Neutrophil (primary cell): Measurements from ENCODE around the gene RPN2.

Experiments
- H3K27ac ChIP-seq: fragments of 200-600 bp; sonication (generic); 2 replicates; pipeline ENCODE4 v1.5.1; 2016; ENCODE audit warnings: mild to moderate bottlenecking, moderate library complexity
- H3K27me3 ChIP-seq: fragments of 200-600 bp; sonication (generic); 2 replicates; pipeline ENCODE4 v1.6.0; 2016; ENCODE audit warnings: mild to moderate bottlenecking
- H3K36me3 ChIP-seq: fragments of 200-600 bp; sonication (generic); 2 replicates; pipeline ENCODE4 v1.5.1; 2017
- H3K4me1 ChIP-seq, 2 experiments: fragments of 200-600 bp in 1 of 2; sonication (generic) in 1 of 2; 1 replicate in 1 of 2; 2 replicates in 1 of 2; pipeline versions ENCODE4 v1.5.1 to v1.6.1; 2013 to 2016; ENCODE audit warnings: low read depth in 1 of 2, low read length in 1 of 2, mild to moderate bottlenecking in 1 of 2, moderate library complexity in 1 of 2; ENCODE audit not compliant: control insufficient read depth in 1 of 2, insufficient read depth in 1 of 2
- H3K4me3 ChIP-seq, 2 experiments: fragments of 200-600 bp in 1 of 2; sonication (generic) in 1 of 2; 1 replicate in 1 of 2; 2 replicates in 1 of 2; pipeline ENCODE4 v1.5.1; 2013 to 2016; ENCODE audit warnings: low read depth in 1 of 2, low read length in 1 of 2, mild to moderate bottlenecking in 1 of 2, moderate library complexity in 1 of 2
- H3K9me3 ChIP-seq: fragments of 200-600 bp; sonication (generic); 2 replicates; pipeline ENCODE4 v1.5.1; 2016
- TF ChIP-seq, protein P1 (sequence below): fragments of 200-600 bp; sonication (generic); IDR thresholded peaks from 2 replicates; pipeline ENCODE4 v1.5.1; 2016; ENCODE audit warnings: antibody characterized with exemption

RPN2 gene

GRCh38 chr20:37256286-37256685 lies 77.2 kb downstream of the RPN2 start:
- TF ChIP-seq, protein P1, sequence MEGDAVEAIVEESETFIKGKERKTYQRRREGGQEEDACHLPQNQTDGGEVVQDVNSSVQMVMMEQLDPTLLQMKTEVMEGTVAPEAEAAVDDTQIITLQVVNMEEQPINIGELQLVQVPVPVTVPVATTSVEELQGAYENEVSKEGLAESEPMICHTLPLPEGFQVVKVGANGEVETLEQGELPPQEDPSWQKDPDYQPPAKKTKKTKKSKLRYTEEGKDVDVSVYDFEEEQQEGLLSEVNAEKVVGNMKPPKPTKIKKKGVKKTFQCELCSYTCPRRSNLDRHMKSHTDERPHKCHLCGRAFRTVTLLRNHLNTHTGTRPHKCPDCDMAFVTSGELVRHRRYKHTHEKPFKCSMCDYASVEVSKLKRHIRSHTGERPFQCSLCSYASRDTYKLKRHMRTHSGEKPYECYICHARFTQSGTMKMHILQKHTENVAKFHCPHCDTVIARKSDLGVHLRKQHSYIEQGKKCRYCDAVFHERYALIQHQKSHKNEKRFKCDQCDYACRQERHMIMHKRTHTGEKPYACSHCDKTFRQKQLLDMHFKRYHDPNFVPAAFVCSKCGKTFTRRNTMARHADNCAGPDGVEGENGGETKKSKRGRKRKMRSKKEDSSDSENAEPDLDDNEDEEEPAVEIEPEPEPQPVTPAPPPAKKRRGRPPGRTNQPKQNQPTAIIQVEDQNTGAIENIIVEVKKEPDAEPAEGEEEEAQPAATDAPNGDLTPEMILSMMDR, result no peak
- Histone ChIP-seq H3K4me3 (no peak overlapping the region), H3K27ac (no peak overlapping the region), H3K36me3 (no peaks in the 10 kb centered on the region), H3K4me1 (no peaks in the 10 kb centered on the region), H3K27me3 (no peaks in the 10 kb centered on the region), H3K9me3 (no peaks in the 10 kb centered on the region)

DNA sequence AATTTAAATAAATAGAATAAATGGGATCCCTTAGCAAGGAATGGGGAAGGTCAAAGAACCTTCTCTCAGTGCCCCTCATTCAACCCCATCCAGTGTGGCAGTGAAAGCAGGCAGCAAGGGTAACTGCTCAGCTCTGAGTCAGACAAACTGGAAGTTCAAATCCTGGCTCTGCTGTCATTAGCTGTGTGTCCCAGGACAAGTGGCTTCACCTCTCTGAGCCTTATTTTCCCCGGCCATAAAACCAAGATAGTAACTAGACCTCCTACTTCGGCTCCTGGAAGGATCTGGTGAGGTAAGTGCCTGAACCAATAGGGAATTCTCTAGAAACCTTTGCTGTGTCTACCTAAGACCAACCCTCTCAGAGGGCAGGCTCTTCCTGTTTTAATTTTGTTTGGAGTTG lies 78.4 kb downstream of the RPN2 start:
- Histone ChIP-seq H3K9me3 (no peaks in the 10 kb centered on the region), H3K4me3 (no peak overlapping the region), H3K27ac (no peak overlapping the region), H3K27me3 (no peaks in the 10 kb centered on the region), H3K36me3 (no peaks in the 10 kb centered on the region), H3K4me1 (no peaks in the 10 kb centered on the region)
- TF ChIP-seq, protein P1, result no peak

DNA sequence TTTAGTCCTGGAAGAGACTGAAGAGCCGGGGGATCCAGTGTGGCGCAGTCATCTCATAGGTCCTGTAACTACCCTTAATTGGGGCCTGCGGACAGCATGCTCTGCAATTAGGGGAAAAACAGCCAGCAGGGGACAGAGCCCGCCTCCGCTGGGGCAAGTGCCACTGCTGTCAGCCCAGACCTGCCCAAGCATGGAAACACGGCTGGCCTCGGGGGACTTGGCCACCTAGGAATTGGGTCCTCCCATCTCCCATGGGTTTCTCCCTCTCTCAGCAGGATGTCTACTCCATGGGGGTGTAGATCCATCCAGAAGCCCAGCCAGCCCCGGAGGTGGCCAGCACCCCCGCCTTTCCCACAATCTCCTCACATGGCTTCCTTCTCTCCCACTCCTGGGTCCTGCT lies 78.9 kb downstream of the RPN2 start:
- Histone ChIP-seq H3K27ac (no peak overlapping the region), H3K4me3 (no peak overlapping the region), H3K36me3 (no peaks in the 10 kb centered on the region), H3K9me3 (no peaks in the 10 kb centered on the region), H3K4me1 (no peaks in the 10 kb centered on the region), H3K27me3 (no peaks in the 10 kb centered on the region)
- TF ChIP-seq, protein P1, result no peak

- H3K27ac ChIP-seq, result no peak overlapping the region
Measured at GRCh38 chr20:37259031-37259430, 79.9 kb downstream of the RPN2 start.

GRCh38 chr20:37259865-37260264 lies 80.7 kb downstream of the RPN2 start:
- Histone ChIP-seq H3K27ac (no peak overlapping the region), H3K27me3 (no peaks in the 10 kb centered on the region), H3K4me3 (no peak overlapping the region), H3K9me3 (no peaks in the 10 kb centered on the region), H3K4me1 (peaks cover 0 to 2% of the 10 kb centered on the region in 2 experiments), H3K36me3 (no peaks in the 10 kb centered on the region)
- TF ChIP-seq, protein P1, result no peak

More at GRCh38 chr20:37259031-37259430, 79.9 kb downstream of the RPN2 start:
- Histone ChIP-seq H3K4me3 (no peak overlapping the region), H3K36me3 (no peaks in the 10 kb centered on the region), H3K9me3 (no peaks in the 10 kb centered on the region), H3K27me3 (no peaks in the 10 kb centered on the region), H3K4me1 (no peaks in the 10 kb centered on the region)
- TF ChIP-seq, protein P1, result no peak

DNA sequence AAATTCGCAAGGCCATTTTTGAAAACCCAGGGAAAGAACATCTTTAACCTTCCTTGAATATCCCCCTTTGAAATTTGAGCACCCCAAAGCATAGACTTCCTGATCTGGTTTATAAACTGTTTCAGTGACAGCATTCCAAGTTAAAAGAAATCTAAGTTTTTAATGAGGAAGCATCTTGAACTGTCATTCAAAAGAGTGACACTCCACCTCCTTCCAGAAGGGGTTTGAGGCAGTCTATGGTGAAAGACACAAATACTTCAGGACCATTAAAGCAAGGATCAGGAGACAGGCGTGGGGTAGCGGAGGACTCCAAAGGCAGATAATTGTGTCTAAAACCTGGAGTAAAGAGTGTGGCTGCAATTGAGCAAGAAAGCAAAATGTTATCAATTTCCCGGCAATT lies 81.8 kb downstream of the RPN2 start:
- no peaks in the 10 kb centered on the region for H3K36me3 ChIP-seq
- H3K9me3 ChIP-seq, result no peaks in the 10 kb centered on the region
- TF ChIP-seq, protein P1, result no peak
- H3K4me3 ChIP-seq, result no peak overlapping the region
- no peaks in the 10 kb centered on the region for H3K27me3 ChIP-seq
- H3K4me1 ChIP-seq, result peaks cover 0 to 4% of the 10 kb centered on the region in 2 experiments
- H3K27ac ChIP-seq, result no peak overlapping the region
